Colonic mucosa (tissue), 4 donors: Measurements from ENCODE around the gene CISD2. TPM values are rescaled to one million over a fixed set of nuclear protein-coding genes. Genes with fewer than 3 reads are reported as not detected.

Experiments
- DNase-seq: peaks from one replicate; pipeline ENCODE4 v3.0.0-alpha.2; 2020
- H3K27ac ChIP-seq: fragments of 200-600 bp; one replicate; pipeline ENCODE4 v1.8.0; 2021
- H3K27me3 ChIP-seq: fragments of 200-600 bp; one replicate; pipeline ENCODE4 v1.8.0; 2021
- H3K36me3 ChIP-seq: fragments of 200-600 bp; one replicate; pipeline ENCODE4 v1.8.0; 2021
- H3K4me1 ChIP-seq: fragments of 200-600 bp; one replicate; pipeline ENCODE4 v1.8.0; 2021; ENCODE audit warnings: mild to moderate bottlenecking
- H3K4me3 ChIP-seq: fragments of 200-600 bp; one replicate; pipeline ENCODE4 v1.8.0; 2021
- H3K9ac ChIP-seq, 2 donors: one replicate each; pipeline ENCODE4 v1.7.0; 2013; ENCODE audit warnings: control low read depth in 2 of 2, low read depth in 2 of 2, low read length in 2 of 2
- H3K9me3 ChIP-seq: fragments of 200-600 bp; one replicate; pipeline ENCODE4 v1.8.0; 2021
- CTCF ChIP-seq: fragments of 200-600 bp; IDR thresholded peaks from one replicate; pipeline ENCODE4 v1.8.0; 2022; ENCODE audit warnings: antibody characterized with exemption, mild to moderate bottlenecking
- intact Hi-C: fragments of 100-400 bp; cut with DNase I; formaldehyde crosslinking; loops from one replicate; pipeline ENCODE4 v1.14.1; 2022
- total RNA-seq, 2 donors: library from RNA; stranded (reverse); fragmentation: NEBNext Ultra II Directional in 1 of 2; extraction: Animal tissue kit (Norgen Biotek cat#: 25700) in 1 of 2; gene quantifications; one replicate each; pipeline ENCODE4 v1.2.1, GENCODE V29; 2021
- donor health status: healthy.
- donor health status: DM: no; HTN: no; CAD: no.
- donor health status: DM: no; HTN: no; CAD: no.

Gene CISD2
- total RNA-seq, 2 donors from 2014 or later: 30.7 to 41.5 TPM

DNA sequence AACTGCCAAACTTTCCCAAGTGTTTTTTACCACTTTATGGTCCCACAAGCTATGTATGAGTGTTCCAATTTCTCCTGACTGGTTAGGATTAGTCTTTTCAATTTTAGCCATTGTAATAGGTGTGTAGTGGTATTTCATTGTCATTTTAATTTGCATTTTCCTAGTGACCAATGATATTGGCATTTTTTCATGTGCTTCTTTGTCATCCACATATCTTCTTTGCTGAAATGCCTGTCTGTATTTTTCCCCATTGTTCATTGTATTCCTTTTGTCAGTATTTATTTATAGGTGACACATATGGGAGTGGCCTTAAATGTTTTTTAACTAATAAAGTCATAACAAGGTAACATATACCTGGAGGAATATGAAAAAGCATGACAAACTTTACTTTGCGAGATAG, 32.2 kb upstream of the CISD2 start:
- H3K9ac ChIP-seq: no peak overlapping the region
- intact Hi-C loops: no loop called here
- H3K4me3 ChIP-seq: no peak overlapping the region
- H3K36me3 ChIP-seq: no peaks in the 10 kb centered on the region
- TF ChIP-seq CTCF: no peak
- no peak for DNase-seq
- no peaks in the 10 kb centered on the region for H3K4me1 ChIP-seq
- H3K9me3 ChIP-seq: no peaks in the 10 kb centered on the region
- H3K27ac ChIP-seq: no peak overlapping the region
- H3K27me3 ChIP-seq: no peaks in the 10 kb centered on the region

DNA sequence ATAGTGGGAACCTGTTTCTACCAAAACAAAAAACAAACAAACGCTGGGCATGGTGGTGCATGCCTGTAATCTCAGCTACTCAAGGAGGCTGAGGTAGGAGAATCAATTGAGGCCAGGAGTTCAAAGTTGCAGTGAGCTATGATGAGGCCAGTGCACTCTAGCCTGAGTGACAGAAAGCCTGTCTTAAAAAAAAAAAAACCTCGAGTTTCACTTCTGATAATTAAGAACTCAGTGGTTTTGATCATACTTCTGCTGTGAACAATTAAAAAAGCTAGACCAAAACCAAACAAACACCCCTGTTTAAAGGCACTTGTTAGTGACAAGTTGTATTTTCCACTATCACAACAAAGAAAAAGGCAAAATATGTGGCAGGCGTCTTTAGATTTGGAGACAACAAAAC, 26.4 kb upstream of the CISD2 start:
- no peak for TF ChIP-seq CTCF
- intact Hi-C loops: no loop called here
- no peak for DNase-seq
- no peak overlapping the region for H3K27ac ChIP-seq
- no peaks in the 10 kb centered on the region for H3K27me3 ChIP-seq
- no peaks in the 10 kb centered on the region for H3K36me3 ChIP-seq
- H3K9ac ChIP-seq: no peak overlapping the region
- no peak overlapping the region for H3K4me3 ChIP-seq
- no peaks in the 10 kb centered on the region for H3K4me1 ChIP-seq
- no peaks in the 10 kb centered on the region for H3K9me3 ChIP-seq

GRCh38 chr4:102843273-102843672, 25.5 kb upstream of the CISD2 start:
- H3K27ac ChIP-seq: no peak overlapping the region
- no peaks in the 10 kb centered on the region for H3K9me3 ChIP-seq
- H3K36me3 ChIP-seq: no peaks in the 10 kb centered on the region
- H3K4me3 ChIP-seq: no peak overlapping the region
- no peaks in the 10 kb centered on the region for H3K27me3 ChIP-seq
- no peaks in the 10 kb centered on the region for H3K4me1 ChIP-seq
- no peak overlapping the region for H3K9ac ChIP-seq
- TF ChIP-seq CTCF: no peak
- intact Hi-C loops: no loop called here
- no peak for DNase-seq

DNA sequence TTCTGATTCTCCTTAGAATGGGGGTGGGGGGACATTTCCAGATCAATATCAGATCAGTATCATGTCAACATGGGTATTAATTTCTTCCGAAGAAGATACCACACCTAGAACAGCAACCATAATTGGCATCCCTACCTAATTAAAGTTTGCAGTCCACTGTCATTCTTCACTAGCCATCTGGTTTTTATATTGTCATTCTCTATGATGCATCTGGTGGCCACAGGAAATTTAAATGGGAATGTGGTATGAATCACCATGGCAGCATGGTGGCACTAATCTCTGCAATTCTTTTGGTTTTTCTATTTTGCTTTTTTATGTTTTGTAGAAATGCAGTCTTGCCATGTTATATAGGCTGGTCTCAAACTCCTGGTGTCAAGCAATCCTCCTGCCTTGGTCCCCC, 24.9 kb upstream of the CISD2 start:
- Histone ChIP-seq H3K27me3 (no peaks in the 10 kb centered on the region), H3K36me3 (no peaks in the 10 kb centered on the region), H3K4me1 (no peaks in the 10 kb centered on the region), H3K27ac (no peak overlapping the region), H3K9me3 (no peaks in the 10 kb centered on the region), H3K9ac (no peak overlapping the region), H3K4me3 (no peak overlapping the region)
- TF ChIP-seq CTCF: no peak
- intact Hi-C loops: no loop called here
- DNase-seq: no peak

GRCh38 chr4:102847687-102848086, 21.1 kb upstream of the CISD2 start:
- H3K27ac ChIP-seq: no peak overlapping the region
- no peak for TF ChIP-seq CTCF
- intact Hi-C loops: no loop called here

DNA sequence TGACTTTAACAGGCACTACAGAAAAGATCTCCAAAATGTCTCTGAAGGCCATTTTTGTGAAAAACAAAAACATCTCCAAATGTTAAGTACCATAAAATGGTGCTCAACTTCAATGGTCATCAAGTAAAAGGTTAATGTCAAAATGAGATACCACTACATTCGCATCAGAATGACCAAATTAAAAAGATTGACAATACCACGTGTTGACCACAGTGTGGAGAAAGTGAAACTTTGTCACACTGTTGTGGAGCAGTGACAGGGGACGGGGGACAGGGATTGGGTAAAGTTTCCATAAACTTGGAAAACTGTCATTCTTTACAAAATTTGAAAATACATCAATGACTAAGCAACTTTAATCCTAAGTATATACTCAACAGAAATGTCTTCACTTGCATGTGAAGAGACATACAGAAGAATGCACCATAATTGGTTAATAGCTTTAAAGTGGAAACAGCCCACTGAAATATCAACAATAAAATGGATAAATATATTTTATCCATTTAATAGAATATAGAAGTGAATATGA, 19.1 kb upstream of the CISD2 start:
- Histone ChIP-seq H3K9ac (no peak overlapping the region), H3K4me3 (no peak overlapping the region), H3K4me1 (peaks cover 4% of the 10 kb centered on the region), H3K27ac (peak overlapping the region; percentile 45), H3K36me3 (no peaks in the 10 kb centered on the region), H3K9me3 (no peaks in the 10 kb centered on the region), H3K27me3 (no peaks in the 10 kb centered on the region)
- intact Hi-C loops: no loop called here
- DNase-seq: no peak
- TF ChIP-seq CTCF: no peak

More at GRCh38 chr4:102847687-102848086, 21.1 kb upstream of the CISD2 start:
- Histone ChIP-seq H3K9me3 (no peaks in the 10 kb centered on the region), H3K36me3 (no peaks in the 10 kb centered on the region), H3K4me3 (no peak overlapping the region), H3K9ac (no peak overlapping the region), H3K4me1 (peaks cover 4% of the 10 kb centered on the region), H3K27me3 (no peaks in the 10 kb centered on the region)
- DNase-seq: no peak
